Osteoblast (primary cell): Measurements from ENCODE around the gene GRID1. TPM values are rescaled to one million over a fixed set of nuclear protein-coding genes. Genes with fewer than 3 reads are reported as not detected.

Experiments
- DNase-seq: peaks from one replicate; pipeline ENCODE4 v3.0.0; 2011; ENCODE audit warnings: low spot score, mixed read lengths; ENCODE audit not compliant: insufficient read length; ENCODE audit errors: missing footprints
- H2AFZ ChIP-seq: 2 replicates; pipeline ENCODE4 v1.6.0; 2011; ENCODE audit warnings: mild to moderate bottlenecking, low read length
- H3K27ac ChIP-seq: 2 replicates; pipeline ENCODE4 v1.5.1; 2011; ENCODE audit warnings: mild to moderate bottlenecking, low read depth, low read length, moderate library complexity
- H3K27me3 ChIP-seq: 2 replicates; pipeline ENCODE4 v1.6.0; 2012; ENCODE audit warnings: mild to moderate bottlenecking, control low read depth, inconsistent platforms, low read length, moderate library complexity; ENCODE audit not compliant: insufficient read depth
- H3K36me3 ChIP-seq: 2 replicates; pipeline ENCODE4 v1.5.1; 2011; ENCODE audit warnings: mild to moderate bottlenecking, low read length, control low read depth, moderate library complexity; ENCODE audit not compliant: insufficient read depth
- H3K4me1 ChIP-seq: 2 replicates; pipeline ENCODE4 v1.5.1; 2011; ENCODE audit warnings: mild to moderate bottlenecking, low read length, control low read depth, moderate library complexity; ENCODE audit not compliant: insufficient read depth
- H3K4me2 ChIP-seq: 2 replicates; pipeline ENCODE4 v1.6.0; 2011; ENCODE audit warnings: mild to moderate bottlenecking, low read length; ENCODE audit not compliant: insufficient read depth
- H3K4me3 ChIP-seq: fragments of 200-600 bp; sonication (generic); 3 replicates; pipeline ENCODE4 v1.5.1; 2012; ENCODE audit warnings: mild to moderate bottlenecking, low read length, inconsistent platforms; ENCODE audit not compliant: insufficient read depth
- H3K79me2 ChIP-seq: 2 replicates; pipeline ENCODE4 v1.6.0; 2012; ENCODE audit warnings: mild to moderate bottlenecking, low read length, control low read depth, inconsistent platforms; ENCODE audit not compliant: insufficient read depth
- H3K9me3 ChIP-seq: 2 replicates; pipeline ENCODE4 v1.5.1; 2011; ENCODE audit warnings: low read depth, low read length, control low read depth
- H4K20me1 ChIP-seq: 2 replicates; pipeline ENCODE4 v1.6.0; 2012; ENCODE audit warnings: mild to moderate bottlenecking, low read length, control low read depth; ENCODE audit not compliant: insufficient read depth
- CTCF ChIP-seq: IDR thresholded peaks from 2 replicates; pipeline ENCODE4 v1.5.1; 2011; ENCODE audit warnings: mild to moderate bottlenecking, low read depth, low read length, moderate library complexity; ENCODE audit errors: extremely low read depth
- total RNA-seq: library from RNA; depleted of rRNA; stranded (reverse); fragments of >200 nt; gene quantifications from 2 replicates; pipeline ENCODE4 v1.2.3, GENCODE V29; 2012

GRID1 gene
- total RNA-seq, 1 donor: not detected

- Histone ChIP-seq H3K36me3 (no peaks in the 10 kb centered on the region), H2AFZ (no peak overlapping the region), H3K9me3 (no peaks in the 10 kb centered on the region), H3K27ac (no peak overlapping the region), H4K20me1 (no peaks in the 10 kb centered on the region), H3K27me3 (no peaks in the 10 kb centered on the region), H3K4me2 (no peak overlapping the region), H3K79me2 (no peaks in the 10 kb centered on the region), H3K4me1 (no peaks in the 10 kb centered on the region), H3K4me3 (no peak overlapping the region)
- TF ChIP-seq CTCF: no peak
- no peak for DNase-seq
These were observed 59.8 kb downstream of the GRID1 start for GRCh38 chr10:86306628-86307278.

GRCh38 chr10:86305521-86305920, 61.1 kb downstream of the GRID1 start:
- Histone ChIP-seq H3K9me3 (no peaks in the 10 kb centered on the region), H3K79me2 (no peaks in the 10 kb centered on the region), H3K36me3 (no peaks in the 10 kb centered on the region), H4K20me1 (no peaks in the 10 kb centered on the region), H2AFZ (no peak overlapping the region), H3K4me1 (no peaks in the 10 kb centered on the region), H3K4me3 (no peak overlapping the region), H3K27me3 (no peaks in the 10 kb centered on the region), H3K4me2 (no peak overlapping the region), H3K27ac (no peak overlapping the region)
- no peak for TF ChIP-seq CTCF
- no peak for DNase-seq

GRCh38 chr10:86304436-86304835, 62.2 kb downstream of the GRID1 start:
- H3K27me3 ChIP-seq: no peaks in the 10 kb centered on the region
- H3K4me3 ChIP-seq: no peak overlapping the region
- no peak overlapping the region for H3K27ac ChIP-seq
- H4K20me1 ChIP-seq: no peaks in the 10 kb centered on the region
- no peaks in the 10 kb centered on the region for H3K9me3 ChIP-seq
- no peaks in the 10 kb centered on the region for H3K36me3 ChIP-seq
- no peak overlapping the region for H2AFZ ChIP-seq
- H3K4me2 ChIP-seq: no peak overlapping the region
- TF ChIP-seq CTCF: no peak
- DNase-seq: no peak
- no peaks in the 10 kb centered on the region for H3K4me1 ChIP-seq
- H3K79me2 ChIP-seq: no peaks in the 10 kb centered on the region

- H2AFZ ChIP-seq: no peak overlapping the region
These were observed 63.0 kb downstream of the GRID1 start for GRCh38 chr10:86303626-86304025.

More at GRCh38 chr10:86303626-86304025, 63.0 kb downstream of the GRID1 start:
- Histone ChIP-seq H3K36me3 (no peaks in the 10 kb centered on the region), H3K79me2 (no peaks in the 10 kb centered on the region), H3K4me3 (no peak overlapping the region), H3K27ac (no peak overlapping the region), H3K4me2 (no peak overlapping the region), H3K4me1 (no peaks in the 10 kb centered on the region), H3K9me3 (no peaks in the 10 kb centered on the region), H4K20me1 (no peaks in the 10 kb centered on the region), H3K27me3 (no peaks in the 10 kb centered on the region)
- no peak for DNase-seq
- no peak for TF ChIP-seq CTCF
